Hematopoietic multipotent progenitor cell treated with erythropoietin and hydrocortisone succinate and interleukin-3 and kit ligand, for 4 days (in vitro differentiated cells): Measurements from ENCODE around the gene VWC2L.

ENCODE experiments used
- DNase-seq: peaks from one replicate; pipeline ENCODE4 v3.0.0-alpha.2; 2015

VWC2L gene

DNA sequence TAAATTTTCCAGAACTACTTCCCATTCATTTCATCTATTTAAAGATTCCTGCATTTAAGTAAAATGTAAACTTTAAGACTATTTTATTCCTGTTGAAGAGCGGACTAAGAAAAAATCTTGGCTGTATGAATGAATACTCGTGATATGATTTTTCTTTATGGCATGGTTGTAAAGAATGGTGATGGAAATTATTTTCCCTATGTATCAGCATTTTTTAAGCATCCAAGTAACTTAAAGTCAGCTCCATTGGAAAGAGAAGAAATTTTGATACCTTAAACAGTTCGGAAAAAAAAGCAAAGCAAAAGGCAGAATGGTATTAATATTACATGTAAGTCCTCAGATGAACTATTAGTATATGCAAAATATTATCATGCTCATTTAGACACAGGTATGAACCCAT is 58.9 kb downstream of the VWC2L start:
- DNase-seq = no peak

DNA sequence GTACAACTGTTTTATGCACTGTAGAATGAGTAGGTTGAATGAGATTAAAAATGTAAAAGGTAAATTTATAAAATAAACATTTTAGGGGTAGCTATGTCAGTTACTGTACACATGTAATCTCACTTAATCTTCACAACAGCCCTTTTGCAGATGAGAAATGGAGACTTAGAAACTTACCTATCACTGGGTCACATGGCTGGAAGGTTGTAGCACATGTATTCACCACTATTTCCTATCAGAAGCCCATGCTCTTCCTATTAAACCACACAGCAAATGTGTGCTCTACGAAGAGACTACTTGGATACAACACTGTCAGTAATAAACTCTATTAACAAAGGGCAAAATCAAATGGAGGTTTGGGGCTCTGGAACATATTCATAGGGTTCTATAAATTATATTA is 60.5 kb downstream of the VWC2L start:
- DNase-seq = no peak

DNA sequence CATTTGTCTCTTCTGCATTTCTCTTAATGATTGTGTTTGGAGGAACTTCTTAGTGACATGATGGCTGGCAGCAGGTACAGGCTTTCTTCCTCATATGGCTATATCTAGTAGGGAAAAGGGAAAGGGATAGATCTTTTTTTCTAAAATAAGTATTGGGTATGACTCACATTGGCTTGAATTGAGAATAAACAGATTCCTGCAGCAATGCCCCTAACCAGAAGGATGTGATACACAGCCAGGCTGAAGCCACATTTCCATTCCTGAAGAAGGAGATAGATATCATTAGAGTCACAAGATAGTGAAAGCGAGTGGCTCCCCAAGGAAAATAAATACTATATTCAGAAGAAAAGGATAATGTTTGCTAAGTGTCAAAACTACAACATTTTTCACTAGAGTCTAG is 61.1 kb downstream of the VWC2L start:
- no peak for DNase-seq

DNA sequence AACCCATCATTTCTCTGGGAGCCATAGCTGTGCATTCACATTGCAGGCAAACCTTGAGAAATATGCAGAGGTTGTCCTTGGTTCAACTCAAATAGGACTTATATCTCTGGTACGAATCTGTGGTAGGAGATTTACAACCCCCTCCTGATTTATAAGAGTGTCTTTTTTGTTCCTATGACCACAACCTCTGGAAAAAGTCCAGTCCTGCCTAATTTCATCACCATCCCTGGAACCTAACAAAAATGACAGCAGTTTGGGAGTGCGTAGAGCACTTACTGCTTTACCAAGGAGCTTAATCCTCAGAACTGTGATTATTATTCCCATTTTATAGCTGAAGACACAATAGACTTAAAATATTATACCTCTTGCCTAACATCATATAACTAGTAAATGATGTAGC is 66.5 kb downstream of the VWC2L start:
- DNase-seq = no peak

DNA sequence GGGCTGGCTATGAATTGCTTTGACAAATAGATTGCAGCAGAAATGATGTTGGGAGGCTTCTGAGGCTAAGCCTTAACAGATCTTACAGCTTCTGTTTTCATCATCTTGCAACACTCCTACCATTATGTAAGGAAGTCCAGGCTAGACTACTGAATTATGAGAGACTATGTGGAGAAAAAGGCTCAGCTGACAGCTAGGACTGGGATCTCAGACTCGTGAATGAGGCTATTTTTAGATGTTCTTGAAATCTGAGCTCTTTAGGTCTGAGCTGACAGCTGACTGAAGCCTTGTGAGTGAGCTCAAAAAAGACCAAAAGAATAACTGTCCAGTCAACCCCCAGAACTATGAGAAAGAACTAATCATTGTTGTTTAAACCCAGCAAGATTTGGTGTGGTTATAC is 70.3 kb downstream of the VWC2L start:
- DNase-seq = peak; percentile 1

DNA sequence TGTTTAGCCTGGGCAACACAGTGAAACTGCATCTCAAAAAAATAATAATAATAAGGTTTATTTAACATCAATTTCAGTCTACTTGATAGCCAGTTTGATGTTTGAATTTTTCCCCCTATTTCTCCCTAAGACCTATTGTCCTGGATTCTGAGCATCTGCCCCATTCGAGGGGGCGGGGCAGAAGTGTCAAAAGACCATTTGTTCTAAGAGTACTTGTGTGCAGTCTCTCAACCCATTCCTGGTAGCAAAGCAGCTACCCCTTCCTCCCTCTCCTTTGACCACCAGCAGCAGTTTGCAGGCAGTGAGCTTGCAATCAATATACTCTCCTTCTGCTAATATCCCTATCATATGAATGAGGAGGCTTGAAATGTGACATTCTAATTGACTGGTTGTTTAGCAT is 71.9 kb downstream of the VWC2L start:
- DNase-seq = no peak

DNA sequence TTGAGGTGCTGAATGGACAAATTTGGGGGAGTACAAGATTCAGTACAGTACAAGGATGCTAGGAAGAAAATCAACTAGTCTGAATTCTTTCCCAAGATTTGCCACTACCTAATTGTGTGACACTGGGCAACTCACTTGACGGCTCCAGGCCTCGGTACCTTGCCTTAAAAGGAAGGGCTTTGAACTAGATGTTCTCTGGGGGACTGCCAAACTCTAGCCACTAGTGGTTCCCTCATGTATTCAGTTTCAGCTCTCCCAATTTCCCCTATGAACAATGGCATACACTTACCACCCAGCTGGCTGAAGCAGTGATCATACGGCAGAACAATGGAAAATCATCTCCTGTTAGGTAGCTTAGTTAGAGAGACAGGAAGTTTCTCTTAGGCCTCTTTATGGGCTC is 73.4 kb downstream of the VWC2L start:
- no peak for DNase-seq

DNA sequence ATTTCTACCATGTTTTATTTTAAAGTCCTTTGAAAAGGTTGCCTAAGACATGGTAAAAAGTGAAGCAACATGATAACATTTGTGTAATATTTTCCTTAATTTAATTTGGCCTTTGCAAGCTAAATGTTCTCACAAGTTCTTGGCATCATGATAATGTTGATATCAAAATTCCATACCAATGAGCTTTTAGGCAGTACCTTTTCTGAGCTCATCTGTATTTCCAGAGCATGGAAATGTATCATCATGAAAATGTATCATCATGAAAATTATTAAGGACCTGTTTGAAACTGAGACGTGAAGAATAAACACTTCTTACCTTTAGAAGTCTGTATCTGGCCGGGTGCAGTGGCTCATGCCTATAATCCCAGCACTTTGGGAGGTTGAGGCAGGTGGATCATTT is 73.8 kb downstream of the VWC2L start:
- DNase-seq = no peak

DNA sequence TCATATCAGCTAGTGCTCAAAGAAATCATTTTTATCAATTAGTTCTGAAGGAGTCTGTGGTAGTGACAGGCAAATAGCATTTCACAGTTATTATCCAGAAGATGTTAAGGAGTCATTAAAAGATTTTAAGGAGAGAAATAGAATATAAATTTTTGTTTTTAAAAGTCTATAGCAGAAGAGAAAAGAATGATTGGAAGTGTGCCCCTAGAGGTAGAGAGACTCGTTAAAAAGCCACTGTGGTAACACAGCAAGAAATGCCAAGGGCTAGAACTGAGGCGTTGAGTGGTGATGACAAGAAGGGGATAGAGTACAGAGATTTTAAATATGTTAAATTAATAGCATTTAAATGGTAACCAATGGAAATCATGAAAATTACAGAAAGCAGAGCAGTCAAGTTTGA is 78.3 kb downstream of the VWC2L start:
- DNase-seq = no peak

DNA sequence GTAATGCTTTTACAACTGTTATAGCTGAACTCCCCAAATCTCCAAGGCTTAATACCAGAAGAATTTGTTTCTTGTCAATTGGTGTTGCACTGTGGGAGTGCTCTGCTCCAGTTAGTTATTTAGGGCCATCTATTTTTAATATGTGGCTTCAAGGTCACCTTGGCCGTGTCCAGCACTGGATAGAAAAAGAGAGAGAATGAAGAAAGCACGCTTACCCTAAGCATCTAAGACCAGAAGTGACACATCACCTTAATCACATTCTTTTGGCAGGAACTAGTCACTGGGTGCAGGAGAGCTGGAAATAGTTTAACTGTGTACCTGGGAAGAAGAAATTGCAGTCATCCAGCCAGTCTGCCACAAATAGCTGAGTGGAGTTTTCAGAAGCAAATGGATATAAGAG is 78.8 kb downstream of the VWC2L start:
- DNase-seq = no peak

DNA sequence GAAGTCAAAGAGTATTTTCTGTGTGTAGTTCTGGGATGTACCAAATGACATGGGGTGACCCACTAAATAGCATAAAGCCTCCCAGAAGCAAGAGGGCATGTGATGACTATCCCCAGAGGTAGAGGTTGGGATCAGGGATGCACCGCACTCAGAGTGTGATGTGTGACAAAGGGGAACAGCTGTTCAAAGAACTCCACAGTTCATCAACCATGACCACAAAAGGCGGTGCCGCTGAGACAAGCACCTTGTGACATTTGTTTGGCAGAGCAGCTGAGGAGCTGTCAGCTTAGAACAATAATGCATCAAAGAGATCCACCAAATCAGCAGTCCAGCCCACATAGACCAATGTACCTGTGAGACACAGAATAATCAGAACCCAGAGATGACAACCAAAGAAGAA is 81.3 kb downstream of the VWC2L start:
- DNase-seq = no peak

DNA sequence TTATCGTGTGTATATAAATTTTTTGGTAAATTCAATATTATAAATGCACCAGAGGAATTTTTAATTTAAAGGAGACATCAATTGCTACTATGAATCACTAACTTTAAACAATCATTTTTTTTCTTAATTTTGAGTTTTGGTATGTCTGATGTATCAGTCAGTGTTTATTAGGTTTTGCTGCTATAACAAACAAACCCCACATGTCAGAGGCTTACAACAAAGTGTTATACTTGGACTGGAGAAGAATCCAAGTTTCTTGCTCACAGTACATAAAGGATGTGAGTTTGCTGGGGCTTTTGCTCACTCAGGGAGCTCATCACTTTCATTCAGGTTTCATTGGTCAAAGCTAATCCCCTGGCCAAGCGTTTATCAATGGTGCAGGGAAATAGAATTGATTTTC is 81.8 kb downstream of the VWC2L start:
- DNase-seq = no peak

DNA sequence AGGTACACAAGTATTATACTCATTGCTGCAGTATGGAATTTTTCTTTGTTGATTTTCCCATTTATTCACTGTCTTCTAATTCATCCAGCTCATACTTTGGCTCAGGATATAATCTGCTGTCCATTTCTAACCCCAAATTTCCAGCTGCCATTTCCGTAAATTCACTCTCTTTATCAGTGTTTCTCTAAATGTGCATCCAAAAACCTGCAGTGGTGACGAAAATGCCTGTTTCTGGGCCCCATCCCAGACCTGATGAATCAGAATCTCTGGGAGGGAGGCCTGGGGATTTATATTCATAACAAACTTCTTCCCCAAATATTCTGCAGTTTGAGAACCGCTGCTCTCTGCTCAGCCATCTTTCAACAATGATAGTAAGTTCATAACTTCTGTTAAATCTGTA is 86.6 kb downstream of the VWC2L start:
- DNase-seq = no peak

DNA sequence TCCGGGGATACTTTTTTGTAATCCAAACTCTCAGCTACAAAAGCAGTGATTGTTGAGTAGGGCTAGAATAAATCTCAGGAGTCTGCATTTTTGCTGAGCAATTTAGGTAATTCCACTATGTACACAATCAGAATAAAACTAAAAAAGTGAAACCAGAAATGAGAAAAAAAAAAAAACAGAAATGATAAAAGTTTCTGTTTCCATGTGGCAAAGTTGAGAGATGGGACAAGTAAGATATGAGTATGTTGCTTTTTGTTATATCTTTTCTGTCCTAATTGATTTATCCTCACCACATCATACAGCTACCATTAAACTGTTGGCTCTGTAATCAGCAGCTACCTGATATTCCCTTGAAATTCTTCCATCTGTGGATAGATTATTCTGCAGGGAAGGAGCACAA is 92.7 kb downstream of the VWC2L start:
- DNase-seq = no peak

DNA sequence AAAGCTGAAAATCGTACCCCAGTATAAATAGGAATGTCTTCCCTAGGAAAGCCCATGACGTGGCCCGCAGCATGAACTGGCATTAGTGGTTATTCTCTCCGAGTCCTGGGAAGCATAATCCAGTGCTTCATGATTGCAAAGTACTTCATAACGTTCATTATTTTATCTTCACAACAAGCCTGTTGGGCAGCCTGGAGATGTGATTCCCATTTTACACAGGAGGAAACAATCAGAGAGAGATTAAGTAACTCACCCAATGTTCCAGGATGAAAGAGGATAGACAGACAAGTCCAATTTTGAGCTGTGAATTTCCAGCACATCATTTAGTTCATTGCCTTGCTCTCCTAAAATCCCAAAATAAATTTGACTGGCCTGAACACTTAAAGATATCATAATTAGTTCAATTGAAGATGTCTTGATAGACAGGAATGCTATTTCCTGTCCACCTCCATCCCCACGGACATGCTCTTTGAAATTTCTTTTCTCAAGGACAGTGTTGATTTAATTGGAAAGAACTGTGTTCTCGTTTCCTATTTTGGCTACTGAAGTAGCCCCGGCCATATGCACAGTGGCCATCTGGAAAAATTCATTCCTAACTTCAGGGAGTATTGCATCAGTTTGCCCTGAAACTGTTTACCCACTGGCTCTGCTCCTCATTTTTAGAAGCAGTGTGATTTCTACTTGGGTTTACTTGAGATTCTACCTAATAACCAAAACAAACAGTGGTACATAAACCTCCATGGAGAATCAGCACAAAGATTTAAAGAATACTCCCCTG is 93.9 kb downstream of the VWC2L start:
- no peak for DNase-seq

DNA sequence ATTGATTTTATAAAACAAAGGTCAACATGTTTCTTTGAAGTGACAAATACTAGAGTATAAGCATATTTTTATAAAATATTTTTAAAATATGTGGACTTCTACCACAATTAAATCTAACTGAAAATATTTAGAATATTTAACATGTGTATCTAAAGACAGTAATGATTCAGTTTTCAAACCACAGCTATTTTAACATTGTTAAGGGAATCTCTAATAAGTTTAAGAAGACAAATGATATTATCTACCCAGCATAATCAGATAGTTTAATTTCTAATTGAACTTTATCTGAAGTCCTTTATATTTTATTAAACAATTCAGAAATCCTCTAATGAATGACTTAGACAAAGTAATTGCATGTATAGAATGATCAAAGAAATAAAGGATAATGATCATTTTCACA is 96.2 kb downstream of the VWC2L start:
- DNase-seq = no peak

DNA sequence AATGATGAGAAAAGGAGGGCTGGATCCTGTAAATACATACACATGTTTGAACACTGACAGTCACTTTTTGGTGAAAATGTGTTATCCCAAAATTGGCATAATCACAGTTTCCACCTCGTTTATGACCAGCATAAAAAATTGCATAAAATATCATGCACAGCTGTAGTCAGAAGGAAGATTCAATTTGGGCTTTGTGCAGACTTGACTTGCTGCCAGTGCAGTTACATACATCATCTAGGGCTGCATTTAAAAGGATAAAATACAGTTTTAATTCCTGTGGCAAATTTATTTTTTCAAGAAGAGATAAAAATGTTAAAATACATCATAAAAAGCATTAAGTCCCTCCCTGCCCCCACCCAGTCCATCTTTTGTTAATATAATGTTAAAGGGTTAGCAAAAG is 103.8 kb downstream of the VWC2L start:
- no peak for DNase-seq

DNA sequence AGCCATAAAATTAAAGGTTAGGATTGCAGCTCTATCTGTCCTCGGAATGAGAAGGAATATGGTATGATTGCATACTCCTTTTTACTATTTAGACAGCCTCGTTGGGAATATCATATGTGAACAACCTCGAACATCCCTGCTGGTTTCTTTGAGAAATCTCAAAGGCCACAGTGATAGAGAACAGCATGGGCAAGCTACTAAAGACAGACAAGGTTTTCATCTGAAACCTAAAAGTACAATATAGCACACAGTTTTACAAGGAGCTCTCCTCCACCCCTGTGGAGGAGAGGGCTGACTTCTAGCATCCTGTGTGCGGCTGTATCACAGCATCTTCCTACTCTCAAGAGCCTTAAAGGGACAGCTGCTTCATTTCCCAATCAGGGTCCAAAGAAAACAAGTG is 104.3 kb downstream of the VWC2L start:
- no peak for DNase-seq

DNA sequence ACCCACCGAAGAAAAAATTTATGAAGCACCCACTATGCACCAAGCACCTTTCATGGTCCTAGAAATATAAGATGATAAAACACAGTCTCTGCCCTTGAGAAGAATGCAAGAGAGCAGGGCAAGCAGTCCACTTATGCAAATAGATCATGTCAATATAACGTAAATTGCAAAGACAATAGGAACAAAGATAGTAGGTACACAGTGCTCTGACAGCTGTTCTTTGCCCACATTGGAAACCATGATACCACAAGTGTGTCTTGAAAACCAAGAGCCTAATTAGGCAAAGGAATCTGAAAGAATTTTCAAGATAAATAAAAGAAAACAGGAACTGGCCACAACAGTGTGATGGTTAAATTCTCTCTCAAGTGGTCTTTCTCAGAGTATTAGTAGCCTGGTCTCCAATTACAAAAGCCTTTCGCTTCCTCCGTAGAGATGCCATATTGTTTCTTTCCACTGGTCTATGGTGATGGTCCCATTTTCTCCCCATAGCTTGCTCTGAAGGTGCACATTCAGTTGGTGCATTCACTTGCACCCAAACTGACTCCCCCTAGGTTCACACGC is 108.5 kb downstream of the VWC2L start:
- DNase-seq = no peak

DNA sequence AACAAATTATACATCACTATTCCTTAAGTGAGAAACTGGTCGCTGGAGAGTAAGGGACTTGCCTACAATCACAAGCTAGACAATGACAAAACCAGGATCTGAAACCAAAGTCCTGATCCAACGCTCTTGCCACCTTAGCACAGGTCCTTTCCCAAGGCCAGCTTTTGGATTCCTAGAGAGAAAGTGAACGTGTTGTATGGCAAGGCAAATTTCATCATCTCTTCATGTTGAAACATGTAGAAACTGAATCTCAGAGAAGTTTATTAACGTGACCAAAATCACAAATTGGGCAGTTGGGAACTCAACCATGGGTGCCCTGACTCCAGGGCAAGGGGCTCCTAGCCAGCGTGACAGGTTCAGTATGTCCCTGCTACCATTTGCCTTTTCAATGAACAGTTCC is 118.2 kb downstream of the VWC2L start:
- DNase-seq = no peak

DNA sequence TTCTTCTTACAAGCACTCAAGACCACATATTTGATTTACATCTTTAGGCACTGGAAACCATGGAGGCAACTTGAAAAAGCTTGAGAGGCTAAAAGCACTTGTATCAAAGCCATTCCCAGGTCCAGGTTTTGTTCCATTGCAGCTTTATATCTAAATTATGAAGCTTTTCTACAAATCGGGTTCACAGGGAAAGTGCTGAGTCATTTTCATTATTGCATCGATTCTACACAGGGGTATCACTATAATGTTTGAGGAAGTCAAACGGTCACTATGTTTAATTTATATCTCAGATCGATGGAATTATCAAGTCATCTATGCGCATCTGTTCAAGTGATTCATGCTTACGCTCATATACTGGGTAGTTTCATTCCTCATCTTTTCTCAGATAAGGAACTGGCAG is 118.7 kb downstream of the VWC2L start:
- DNase-seq = no peak

DNA sequence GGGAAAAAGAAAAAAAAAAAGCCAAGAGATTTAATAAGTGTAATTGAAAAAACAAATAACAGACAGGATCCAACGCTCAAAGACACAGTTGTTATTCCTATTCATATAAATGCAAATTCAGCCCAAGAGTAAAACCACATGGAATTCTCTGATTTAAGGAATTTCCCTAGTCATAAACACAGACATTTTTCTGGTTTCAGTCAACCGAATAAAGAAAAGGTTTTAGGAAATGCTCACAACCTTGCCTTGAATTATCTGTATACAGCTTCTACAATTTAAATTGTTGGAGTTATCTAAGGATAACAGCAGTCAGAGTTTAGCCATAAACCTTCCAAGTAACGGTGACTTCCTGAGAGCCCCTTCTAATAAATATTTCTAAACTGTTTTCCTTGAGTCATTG is 122.7 kb downstream of the VWC2L start:
- no peak for DNase-seq

DNA sequence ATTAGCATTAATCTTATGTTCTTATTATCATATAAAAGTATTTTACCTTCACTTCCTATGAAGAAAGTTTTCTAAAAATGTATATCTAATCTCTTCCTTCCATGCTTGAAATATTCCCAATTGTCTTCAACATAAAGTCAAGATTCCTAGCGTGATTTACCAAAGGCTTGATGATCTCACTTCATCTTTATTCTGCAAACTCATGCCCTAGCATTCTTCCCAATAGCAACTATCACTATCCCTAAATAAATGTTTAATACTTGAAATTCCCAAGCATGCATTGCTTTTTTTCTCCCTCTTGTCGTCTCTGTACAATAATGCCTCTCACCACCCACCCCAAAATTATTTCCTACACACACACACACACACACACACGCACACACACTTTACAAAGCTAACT is 125.8 kb downstream of the VWC2L start:
- no peak for DNase-seq

DNA sequence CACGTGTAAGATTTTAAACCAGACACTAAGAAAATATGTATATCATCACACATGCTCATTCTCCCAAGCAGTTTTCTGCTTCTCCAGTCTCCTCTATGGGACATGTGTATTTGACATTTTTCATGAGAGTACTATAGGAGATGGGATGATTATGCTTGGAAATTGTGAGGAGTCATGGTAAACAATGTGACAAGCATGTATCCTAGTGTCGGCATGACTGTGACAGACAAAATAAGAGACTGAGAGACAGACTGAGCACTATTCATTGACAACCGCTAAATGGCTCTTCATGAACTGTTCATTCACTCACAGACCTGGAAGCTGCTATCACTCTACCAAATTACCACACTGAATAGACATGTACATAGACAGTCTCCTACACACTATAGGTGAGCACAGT is 127.1 kb downstream of the VWC2L start:
- no peak for DNase-seq

DNA sequence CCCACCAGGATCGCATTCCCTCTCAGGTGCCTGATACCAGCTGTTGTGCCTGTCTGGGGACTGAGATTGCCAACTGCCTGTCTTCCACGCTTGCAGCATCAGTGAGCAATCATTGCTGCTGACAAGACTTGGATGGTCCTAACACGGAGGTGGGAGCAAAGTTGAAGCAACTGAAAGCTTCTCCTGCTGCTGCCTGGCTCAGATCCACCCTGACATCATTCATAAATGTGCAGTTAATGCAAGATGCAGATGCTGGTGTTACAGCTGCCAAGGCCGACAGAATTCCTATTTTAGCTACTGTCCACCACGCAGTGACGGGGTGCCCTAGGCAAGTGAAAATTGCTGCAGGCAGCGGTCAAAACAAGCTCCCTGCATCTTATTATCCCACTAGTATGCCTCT is 131.4 kb downstream of the VWC2L start:
- no peak for DNase-seq
